ENCODE measurements around the gene DNASE1L2. TPM values are rescaled to one million over a fixed set of nuclear protein-coding genes. Genes with fewer than 3 reads are reported as not detected.

Gene DNASE1L2
- total RNA-seq (2022) (0.27 and 1.00 TPM in 2 replicates), Bru-seq, nascent RNA (percentile 23 among the genes with signal in this experiment), BruChase-seq, experiment 1, labeled RNA remaining after a 2-hour chase (percentile 16 among the genes with signal in this experiment), BruChase-seq, experiment 2, labeled RNA remaining after a 6-hour chase (percentile 22 among the genes with signal in this experiment)
- long read RNA-seq, partial matches to known transcripts = 0 of 1 reads
- long read RNA-seq, other reads (novel, unspliced or antisense) = 0 of 1 reads

- Histone ChIP-seq H3K36me3 (ENCODE audit: control insufficient read depth, insufficient read depth, low read length) (no peaks in the 10 kb centered on the region), H3K9me3 (no peaks in the 10 kb centered on the region), H3K4me3 (ENCODE audit: low read depth, low read length) (peak within 1 kb of the TSS; percentile 46), H3K4me1 (peaks cover 8% of the 10 kb centered on the region; the same call in 1 of the 2 replicates), H3K27me3 (replicated peaks; ENCODE audit: control insufficient read depth, insufficient read depth, low read length) (no peaks in the 10 kb centered on the region)
- intact Hi-C loops (cut with micrococcal nuclease; ENCODE audit: unreplicated experiment) = no loop called here
- Mint-ChIP-seq H3K4me1 (ENCODE audit: low read depth, unreplicated experiment) (no peaks in the 10 kb centered on the region), H3K27ac (ENCODE audit: unreplicated experiment) (no peak within 1 kb of the TSS), H3K27me3 (ENCODE audit: insufficient read depth, unreplicated experiment) (no peaks in the 10 kb centered on the region), H3K36me3 (ENCODE audit: insufficient read depth, unreplicated experiment) (peaks cover 49% of the 10 kb centered on the region), H3K9me3 (ENCODE audit: unreplicated experiment) (no peaks in the 10 kb centered on the region), H3K4me3 (ENCODE audit: unreplicated experiment) (peak within 1 kb of the TSS; percentile 56)
- ChIA-PET POLR2A (no interaction called here), CTCF (no interaction called here)
- no TSS peak for BruUV-seq (replicated peaks)
- DNase-seq = peak in 1 of 2 experiments; percentile 51
- no peak for TF ChIP-seq CTCF (IDR thresholded peaks at IDR 0.05; ENCODE audit: insufficient read depth in 1 of 2, low read depth in 1 of 2, low read length in 1 of 2, severe bottlenecking in 1 of 2, unreplicated experiment in 1 of 2)
Observed at GRCh38 chr16:2236337-2237101, at the start of gene DNASE1L2. TSS of gene DNASE1L2 (plus strand) at chr16:2236444. CDS start at chr16:2236817, 373 bp downstream.

- Histone ChIP-seq H3K9me3 (no peaks in the 10 kb centered on the region), H3K36me3 (ENCODE audit: control insufficient read depth, insufficient read depth, low read length) (no peaks in the 10 kb centered on the region; the same call in 1 of the 2 replicates), H3K4me1 (no peaks in the 10 kb centered on the region), H3K4me3 (ENCODE audit: low read depth, low read length) (no peak overlapping the region), H3K27me3 (replicated peaks; ENCODE audit: control insufficient read depth, insufficient read depth, low read length) (no peaks in the 10 kb centered on the region)
- intact Hi-C loops (cut with micrococcal nuclease; ENCODE audit: unreplicated experiment) = no loop called here
- Mint-ChIP-seq H3K27me3 (ENCODE audit: insufficient read depth, unreplicated experiment) (no peaks in the 10 kb centered on the region), H3K9me3 (ENCODE audit: unreplicated experiment) (no peaks in the 10 kb centered on the region), H3K27ac (ENCODE audit: unreplicated experiment) (no peak overlapping the region), H3K4me1 (ENCODE audit: low read depth, unreplicated experiment) (peaks cover 6% of the 10 kb centered on the region), H3K36me3 (ENCODE audit: insufficient read depth, unreplicated experiment) (peaks cover 13% of the 10 kb centered on the region), H3K4me3 (ENCODE audit: unreplicated experiment) (no peak overlapping the region)
- TF ChIP-seq CTCF (IDR thresholded peaks at IDR 0.05; ENCODE audit: insufficient read depth in 1 of 2, low read depth in 1 of 2, low read length in 1 of 2, severe bottlenecking in 1 of 2, unreplicated experiment in 1 of 2) = no peak
- ChIA-PET CTCF (no interaction called here), POLR2A (interaction anchor here (0.6 kb wide), 1 partner anchor 130 kb away, joined by 5 read pairs; no protein-coding TSS in a partner anchor)
- BruUV-seq (replicated peaks) = no TSS peak
- DNase-seq = no peak
Observed at GRCh38 chr16:2186505-2186904, 49.7 kb upstream of the DNASE1L2 start.

GRCh38 chr16:2187212-2187611 is 49.0 kb upstream of the DNASE1L2 start:
- ChIA-PET CTCF (interaction anchor here (0.6 kb wide), 1 partner anchor 1971 kb away, joined by 5 read pairs; no protein-coding TSS in a partner anchor), POLR2A (no interaction called here)
- Mint-ChIP-seq H3K4me1 (ENCODE audit: low read depth, unreplicated experiment) (no peaks in the 10 kb centered on the region), H3K27me3 (ENCODE audit: insufficient read depth, unreplicated experiment) (no peaks in the 10 kb centered on the region), H3K36me3 (ENCODE audit: insufficient read depth, unreplicated experiment) (peaks cover 6% of the 10 kb centered on the region), H3K9me3 (ENCODE audit: unreplicated experiment) (no peaks in the 10 kb centered on the region), H3K27ac (ENCODE audit: unreplicated experiment) (no peak overlapping the region), H3K4me3 (ENCODE audit: unreplicated experiment) (no peak overlapping the region)
- DNase-seq = no peak
- Histone ChIP-seq H3K4me1 (no peaks in the 10 kb centered on the region), H3K36me3 (ENCODE audit: control insufficient read depth, insufficient read depth, low read length) (no peaks in the 10 kb centered on the region; the same call in 1 of the 2 replicates), H3K4me3 (ENCODE audit: low read depth, low read length) (no peak overlapping the region), H3K9me3 (no peaks in the 10 kb centered on the region), H3K27me3 (replicated peaks; ENCODE audit: control insufficient read depth, insufficient read depth, low read length) (no peaks in the 10 kb centered on the region)
- no TSS peak for BruUV-seq (replicated peaks)
- intact Hi-C loops (cut with micrococcal nuclease; ENCODE audit: unreplicated experiment) = no loop called here
- no peak for TF ChIP-seq CTCF (IDR thresholded peaks at IDR 0.05; ENCODE audit: insufficient read depth in 1 of 2, low read depth in 1 of 2, low read length in 1 of 2, severe bottlenecking in 1 of 2, unreplicated experiment in 1 of 2)
